ENCODE data around the gene CBX1. TPM values are rescaled to one million over a fixed set of nuclear protein-coding genes. Genes with fewer than 3 reads are reported as not detected.

CBX1 gene
- total and polyA plus RNA-seq, 2 of the 13 experiments (the other 11 are each of a cell fraction or from before 2014, with no cell fraction given) = 17.8 to 108 TPM

GRCh38 chr17:48025040-48025903 lies 76.0 kb downstream of the CBX1 start (continued):
- no peak for TF ChIP-seq NONO (IDR thresholded peaks at IDR 0.05)
- TF ChIP-seq NONO (CRISPR knock-in tag; conservative IDR thresholded peaks at IDR 0.05) = peak; percentile 51; the same call in 1 of the 2 replicates
- TF ChIP-seq SMARCC2 (IDR thresholded peaks at IDR 0.05) = no peak
- no peak; the same call in 1 of the 2 replicates for TF ChIP-seq ZNF780A (CRISPR knock-in tag; IDR thresholded peaks at IDR 0.05)
- no peak for TF ChIP-seq CEBPB (IDR thresholded peaks at IDR 0.05; ENCODE audit: borderline replicate concordance, low read depth, low read length)
- TF ChIP-seq ZNF678 (CRISPR knock-in tag; IDR thresholded peaks at IDR 0.05) = no peak
- TF ChIP-seq PHF5A (CRISPR knock-in tag; IDR thresholded peaks at IDR 0.05; ENCODE audit: low read depth, unreplicated experiment) = peak; percentile 76
- no peak for TF ChIP-seq ZNF75D (CRISPR knock-in tag; IDR thresholded peaks at IDR 0.05; ENCODE audit: borderline replicate concordance)
- TF ChIP-seq ZNF788 (CRISPR knock-in tag; IDR thresholded peaks at IDR 0.05; ENCODE audit: borderline replicate concordance) = 0 out of 2 replicates have a peak, but pooled peaks have one; percentile 67
- peak; percentile 75; the same call in 1 of the 2 replicates for TF ChIP-seq ERF (CRISPR knock-in tag; IDR thresholded peaks at IDR 0.05)
- TF ChIP-seq, protein P1, sequence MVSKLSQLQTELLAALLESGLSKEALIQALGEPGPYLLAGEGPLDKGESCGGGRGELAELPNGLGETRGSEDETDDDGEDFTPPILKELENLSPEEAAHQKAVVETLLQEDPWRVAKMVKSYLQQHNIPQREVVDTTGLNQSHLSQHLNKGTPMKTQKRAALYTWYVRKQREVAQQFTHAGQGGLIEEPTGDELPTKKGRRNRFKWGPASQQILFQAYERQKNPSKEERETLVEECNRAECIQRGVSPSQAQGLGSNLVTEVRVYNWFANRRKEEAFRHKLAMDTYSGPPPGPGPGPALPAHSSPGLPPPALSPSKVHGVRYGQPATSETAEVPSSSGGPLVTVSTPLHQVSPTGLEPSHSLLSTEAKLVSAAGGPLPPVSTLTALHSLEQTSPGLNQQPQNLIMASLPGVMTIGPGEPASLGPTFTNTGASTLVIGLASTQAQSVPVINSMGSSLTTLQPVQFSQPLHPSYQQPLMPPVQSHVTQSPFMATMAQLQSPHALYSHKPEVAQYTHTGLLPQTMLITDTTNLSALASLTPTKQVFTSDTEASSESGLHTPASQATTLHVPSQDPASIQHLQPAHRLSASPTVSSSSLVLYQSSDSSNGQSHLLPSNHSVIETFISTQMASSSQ (IDR thresholded peaks at IDR 0.05; ENCODE audit: low read depth) = 0 out of 2 replicates have a peak, but pooled peaks have one; percentile 12
- TF ChIP-seq, protein P1 (CRISPR knock-in tag; IDR thresholded peaks at IDR 0.05; ENCODE audit: borderline replicate concordance) = peak; percentile 68; the same call in 1 of the 2 replicates
- no peak for TF ChIP-seq ZNF558 (CRISPR knock-in tag; IDR thresholded peaks at IDR 0.05; ENCODE audit: borderline replicate concordance)
- TF ChIP-seq SMAD1 (CRISPR knock-in tag; IDR thresholded peaks at IDR 0.05; ENCODE audit: borderline replicate concordance, low read depth) = no peak
- TF ChIP-seq ZNF124 (CRISPR knock-in tag; IDR thresholded peaks at IDR 0.05) = no peak
- TF ChIP-seq, protein P2, sequence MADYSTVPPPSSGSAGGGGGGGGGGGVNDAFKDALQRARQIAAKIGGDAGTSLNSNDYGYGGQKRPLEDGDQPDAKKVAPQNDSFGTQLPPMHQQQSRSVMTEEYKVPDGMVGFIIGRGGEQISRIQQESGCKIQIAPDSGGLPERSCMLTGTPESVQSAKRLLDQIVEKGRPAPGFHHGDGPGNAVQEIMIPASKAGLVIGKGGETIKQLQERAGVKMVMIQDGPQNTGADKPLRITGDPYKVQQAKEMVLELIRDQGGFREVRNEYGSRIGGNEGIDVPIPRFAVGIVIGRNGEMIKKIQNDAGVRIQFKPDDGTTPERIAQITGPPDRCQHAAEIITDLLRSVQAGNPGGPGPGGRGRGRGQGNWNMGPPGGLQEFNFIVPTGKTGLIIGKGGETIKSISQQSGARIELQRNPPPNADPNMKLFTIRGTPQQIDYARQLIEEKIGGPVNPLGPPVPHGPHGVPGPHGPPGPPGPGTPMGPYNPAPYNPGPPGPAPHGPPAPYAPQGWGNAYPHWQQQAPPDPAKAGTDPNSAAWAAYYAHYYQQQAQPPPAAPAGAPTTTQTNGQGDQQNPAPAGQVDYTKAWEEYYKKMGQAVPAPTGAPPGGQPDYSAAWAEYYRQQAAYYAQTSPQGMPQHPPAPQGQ (CRISPR knock-in tag; IDR thresholded peaks at IDR 0.05; ENCODE audit: borderline replicate concordance) = no peak
- TF ChIP-seq SRSF9 (IDR thresholded peaks at IDR 0.05; ENCODE audit: borderline replicate concordance, insufficient read depth, low read depth, low read length, poor library complexity, severe bottlenecking) = no peak
- no peak for TF ChIP-seq KDM1A (CRISPR knock-in tag; IDR thresholded peaks at IDR 0.05)
- TF ChIP-seq SAFB2 (CRISPR knock-in tag; IDR thresholded peaks at IDR 0.05; ENCODE audit: borderline replicate concordance, low read depth) = no peak; the same call in 1 of the 2 replicates
- no peak for TF ChIP-seq ZNF260 (CRISPR knock-in tag; IDR thresholded peaks at IDR 0.05; ENCODE audit: borderline replicate concordance, low read depth)
